Measurements from ENCODE around the gene OR13C2. TPM values are rescaled to one million over a fixed set of nuclear protein-coding genes. Genes with fewer than 3 reads are reported as not detected.
"Not testable (repeated sequence)": the region's sequence is repeated elsewhere in the genome, so short reads cannot be mapped to it uniquely, and the experiment has no call there.

Gene OR13C2
- not detected in 2 replicates for total RNA-seq

- H3K36me3 Mint-ChIP-seq (ENCODE audit: low read depth); POLR2A ChIA-PET; DNase-seq; CTCF ChIA-PET; H3K4me3 Mint-ChIP-seq; ATAC-seq (ENCODE audit: low read depth); H3K27ac Mint-ChIP-seq; intact Hi-C loops (cut with micrococcal nuclease); H3K4me1 Mint-ChIP-seq; H3K9me3 Mint-ChIP-seq; H3K27me3 Mint-ChIP-seq: not testable (repeated sequence)
Observed at GRCh38 chr9:104605527-104605926, at the start of gene OR13C2. TSS of gene OR13C2 (minus strand) at chr9:104605627. CDS start at chr9:104605627, 0 bp downstream.

- Mint-ChIP-seq H3K27ac (no peak overlapping the region), H3K9me3 (peaks cover 15% of the 10 kb centered on the region), H3K4me3 (no peak overlapping the region), H3K36me3 (ENCODE audit: low read depth) (no peaks in the 10 kb centered on the region), H3K4me1 (no peaks in the 10 kb centered on the region), H3K27me3 (no peaks in the 10 kb centered on the region)
- no peak for DNase-seq
- ATAC-seq (ENCODE audit: low read depth), result no peak
- intact Hi-C loops (cut with micrococcal nuclease), result no loop called here
- ChIA-PET POLR2A (no interaction called here), CTCF (no interaction called here)
- no peak for TF ChIP-seq CTCF (IDR thresholded peaks at IDR 0.05)
Observed at GRCh38 chr9:104635456-104635855, 30.0 kb upstream of the OR13C2 start.

- intact Hi-C loops (cut with micrococcal nuclease), result no loop called here
- Mint-ChIP-seq H3K27ac (no peak overlapping the region), H3K9me3 (peaks cover 8% of the 10 kb centered on the region), H3K27me3 (no peaks in the 10 kb centered on the region), H3K36me3 (ENCODE audit: low read depth) (no peaks in the 10 kb centered on the region), H3K4me3 (no peak overlapping the region), H3K4me1 (no peaks in the 10 kb centered on the region)
- ATAC-seq (ENCODE audit: low read depth) (no peak), DNase-seq (no peak)
- CTCF ChIA-PET, result no interaction called here
- no peak for TF ChIP-seq CTCF (IDR thresholded peaks at IDR 0.05)
- POLR2A ChIA-PET, result no interaction called here
Observed at GRCh38 chr9:104633976-104634520, 28.6 kb upstream of the OR13C2 start.

- intact Hi-C loops (cut with micrococcal nuclease); H3K27ac Mint-ChIP-seq; H3K4me3 Mint-ChIP-seq: not testable (repeated sequence)
Observed at GRCh38 chr9:104625964-104626363, 20.5 kb upstream of the OR13C2 start.

GRCh38 chr9:104618104-104618503 is 12.7 kb upstream of the OR13C2 start, which contains the start of gene OR13C9:
TSS of gene OR13C9 (minus strand) at chr9:104618204. CDS start at chr9:104618204, 0 bp downstream.
- Mint-ChIP-seq H3K4me3 (no peak within 1 kb of the TSS), H3K4me1 (no peaks in the 10 kb centered on the region), H3K9me3 (no peaks in the 10 kb centered on the region), H3K27ac (no peak within 1 kb of the TSS), H3K36me3 (ENCODE audit: low read depth) (no peaks in the 10 kb centered on the region), H3K27me3 (no peaks in the 10 kb centered on the region)
- ChIA-PET POLR2A (no interaction called here), CTCF (no interaction called here)
- ATAC-seq (ENCODE audit: low read depth), result no peak
- no peak for DNase-seq
- no peak for TF ChIP-seq CTCF (IDR thresholded peaks at IDR 0.05)
- intact Hi-C loops (cut with micrococcal nuclease), result no loop called here

More at GRCh38 chr9:104625964-104626363, 20.5 kb upstream of the OR13C2 start:
- H3K27me3 Mint-ChIP-seq; H3K9me3 Mint-ChIP-seq; ATAC-seq (ENCODE audit: low read depth); CTCF ChIA-PET; POLR2A ChIA-PET; DNase-seq; H3K36me3 Mint-ChIP-seq (ENCODE audit: low read depth); H3K4me1 Mint-ChIP-seq: not testable (repeated sequence)

GRCh38 chr9:104617418-104617817 is 12.0 kb upstream of the OR13C2 start:
- H3K4me3 Mint-ChIP-seq, result no peak overlapping the region
- POLR2A ChIA-PET, result no interaction called here
- H3K27me3 Mint-ChIP-seq, result no peaks in the 10 kb centered on the region
- no peaks in the 10 kb centered on the region for H3K36me3 Mint-ChIP-seq (ENCODE audit: low read depth)
- H3K27ac Mint-ChIP-seq, result no peak overlapping the region
- intact Hi-C loops (cut with micrococcal nuclease), result no loop called here
- ATAC-seq (ENCODE audit: low read depth), result no peak
- no peak for DNase-seq
- CTCF ChIA-PET, result no interaction called here
- no peaks in the 10 kb centered on the region for H3K9me3 Mint-ChIP-seq
- H3K4me1 Mint-ChIP-seq, result no peaks in the 10 kb centered on the region
- TF ChIP-seq CTCF (IDR thresholded peaks at IDR 0.05), result no peak
